Progenitor cell of endocrine pancreas (in vitro differentiated cells): ENCODE measurements around the gene G3BP1. TPM values are rescaled to one million over a fixed set of nuclear protein-coding genes. Genes with fewer than 3 reads are reported as not detected.
"Not testable (repeated sequence)": the region's sequence is repeated elsewhere in the genome, so short reads cannot be mapped to it uniquely, and the experiment has no call there.

Experiments
- DNase-seq: peaks from one replicate; pipeline ENCODE4 v3.0.0; 2021; ENCODE audit warnings: low spot score; ENCODE audit not compliant: unreplicated experiment
- H3K27ac Mint-ChIP-seq: 2 replicates; pipeline ENCODE4 v1.8.0; 2021; ENCODE audit warnings: mild to moderate bottlenecking, moderate library complexity, mixed read lengths
- H3K27me3 Mint-ChIP-seq: 2 replicates; pipeline ENCODE4 v1.8.0; 2021; ENCODE audit warnings: mixed read lengths
- H3K36me3 Mint-ChIP-seq: 2 replicates; pipeline ENCODE4 v1.8.0; 2022; ENCODE audit warnings: mixed read lengths; ENCODE audit not compliant: insufficient read depth
- H3K4me1 Mint-ChIP-seq: 2 replicates; pipeline ENCODE4 v1.8.0; 2021; ENCODE audit warnings: low read depth, mixed read lengths
- H3K4me3 Mint-ChIP-seq: 2 replicates; pipeline ENCODE4 v1.8.0; 2021; ENCODE audit warnings: low read depth, mild to moderate bottlenecking, moderate library complexity, mixed read lengths
- H3K9me3 Mint-ChIP-seq: 2 replicates; pipeline ENCODE4 v1.8.0; 2021; ENCODE audit warnings: low read depth, mixed read lengths
- long read RNA-seq: library from polyadenylated mRNA; unstranded; transcript quantifications from one replicate; pipeline ENCODE4 v2.0.0, GENCODE V29; 2020
- total RNA-seq: library from RNA; stranded (reverse); gene quantifications from 2 replicates; pipeline ENCODE4 v1.2.1, GENCODE V29; 2021
- TF ChIP-seq, protein P1 (sequence below): fragments of 200-600 bp; sonication (generic); IDR thresholded peaks from one replicate; pipeline ENCODE4 v1.5.0; 2021; ENCODE audit warnings: antibody characterized with exemption, mild to moderate bottlenecking; ENCODE audit not compliant: unreplicated experiment

The G3BP1 gene
- total RNA-seq, result 220 and 226 TPM in 2 replicates
- long read RNA-seq, full-length matches to known transcripts, result 1,745 of 1,966 reads
- long read RNA-seq, partial matches to known transcripts, result 83 of 1,966 reads
- long read RNA-seq, other reads (novel, unspliced or antisense), result 138 of 1,966 reads

DNA sequence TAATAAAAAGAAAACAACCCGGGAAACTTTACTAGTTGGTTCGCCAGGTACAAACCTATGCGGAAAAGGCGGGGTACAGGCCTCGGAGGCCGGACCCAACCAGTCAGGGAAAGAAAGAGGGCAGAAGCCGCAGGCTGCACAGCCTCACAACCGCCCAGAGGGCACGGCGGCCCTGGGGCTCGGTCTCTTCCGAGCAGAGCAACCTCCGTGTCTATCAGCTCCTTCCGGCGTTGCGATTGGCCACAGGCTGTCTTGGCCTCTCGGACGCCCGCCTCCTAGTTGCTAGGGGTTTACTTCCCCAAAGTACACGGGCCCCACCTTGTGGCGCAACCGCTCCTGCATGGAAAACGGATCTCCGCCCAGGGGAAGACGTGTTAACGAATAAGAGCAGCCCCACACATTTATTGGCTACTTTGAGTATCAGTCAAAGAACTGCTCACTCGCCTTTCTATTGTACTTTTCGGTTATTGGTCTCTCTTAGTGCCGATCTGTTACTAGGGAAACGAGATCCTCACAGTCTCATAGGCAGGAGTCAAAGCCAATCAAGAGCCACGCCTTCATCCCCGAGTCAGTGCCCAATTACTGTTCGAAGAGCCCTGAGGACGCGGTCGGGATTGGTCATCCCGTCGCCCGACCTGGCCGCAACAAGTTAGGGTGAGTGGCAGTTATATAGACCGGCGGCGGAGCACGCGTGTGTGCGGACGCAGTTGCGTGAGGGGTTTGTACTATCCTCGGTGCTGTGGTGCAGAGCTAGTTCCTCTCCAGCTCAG is at the start of gene G3BP1:
TSS of gene G3BP1 (plus strand) at position 696 of the 770 bp plus-strand sequence. CDS start 14,667 bp downstream, outside the sequence.
- Mint-ChIP-seq H3K4me1 (peaks cover 35% of the 10 kb centered on the region), H3K9me3 (no peaks in the 10 kb centered on the region), H3K27me3 (no peaks in the 10 kb centered on the region), H3K27ac (peak within 1 kb of the TSS; percentile 95), H3K4me3 (peak within 1 kb of the TSS; percentile 89), H3K36me3 (peaks cover 1% of the 10 kb centered on the region)
- TF ChIP-seq, protein P1, sequence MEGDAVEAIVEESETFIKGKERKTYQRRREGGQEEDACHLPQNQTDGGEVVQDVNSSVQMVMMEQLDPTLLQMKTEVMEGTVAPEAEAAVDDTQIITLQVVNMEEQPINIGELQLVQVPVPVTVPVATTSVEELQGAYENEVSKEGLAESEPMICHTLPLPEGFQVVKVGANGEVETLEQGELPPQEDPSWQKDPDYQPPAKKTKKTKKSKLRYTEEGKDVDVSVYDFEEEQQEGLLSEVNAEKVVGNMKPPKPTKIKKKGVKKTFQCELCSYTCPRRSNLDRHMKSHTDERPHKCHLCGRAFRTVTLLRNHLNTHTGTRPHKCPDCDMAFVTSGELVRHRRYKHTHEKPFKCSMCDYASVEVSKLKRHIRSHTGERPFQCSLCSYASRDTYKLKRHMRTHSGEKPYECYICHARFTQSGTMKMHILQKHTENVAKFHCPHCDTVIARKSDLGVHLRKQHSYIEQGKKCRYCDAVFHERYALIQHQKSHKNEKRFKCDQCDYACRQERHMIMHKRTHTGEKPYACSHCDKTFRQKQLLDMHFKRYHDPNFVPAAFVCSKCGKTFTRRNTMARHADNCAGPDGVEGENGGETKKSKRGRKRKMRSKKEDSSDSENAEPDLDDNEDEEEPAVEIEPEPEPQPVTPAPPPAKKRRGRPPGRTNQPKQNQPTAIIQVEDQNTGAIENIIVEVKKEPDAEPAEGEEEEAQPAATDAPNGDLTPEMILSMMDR, result peak; percentile 55
- DNase-seq, result peak; percentile 99

DNA sequence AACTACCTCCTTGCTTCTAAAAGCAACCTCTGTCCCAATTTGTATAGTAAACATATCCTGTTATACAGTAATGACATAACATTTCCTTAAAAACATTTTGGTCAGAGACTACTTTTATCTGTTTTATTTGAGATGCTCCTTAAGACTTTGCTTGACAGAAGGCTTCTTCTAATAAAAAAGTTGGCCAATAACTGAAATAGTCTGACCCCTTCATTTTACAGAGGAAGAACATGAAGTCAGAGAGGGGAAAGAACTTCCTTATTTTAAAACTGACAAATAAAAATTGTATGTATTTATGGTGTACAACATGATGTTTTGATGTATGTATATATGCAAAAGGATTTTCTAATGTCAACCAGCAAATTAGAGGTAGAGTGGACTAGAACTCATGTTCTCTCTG is 49.2 kb upstream of the G3BP1 start:
- TF ChIP-seq, protein P1, result no peak
- Mint-ChIP-seq H3K9me3 (no peaks in the 10 kb centered on the region), H3K36me3 (no peaks in the 10 kb centered on the region), H3K27ac (no peak overlapping the region), H3K27me3 (peaks cover 8% of the 10 kb centered on the region), H3K4me3 (no peak overlapping the region), H3K4me1 (no peaks in the 10 kb centered on the region)
- no peak for DNase-seq

DNA sequence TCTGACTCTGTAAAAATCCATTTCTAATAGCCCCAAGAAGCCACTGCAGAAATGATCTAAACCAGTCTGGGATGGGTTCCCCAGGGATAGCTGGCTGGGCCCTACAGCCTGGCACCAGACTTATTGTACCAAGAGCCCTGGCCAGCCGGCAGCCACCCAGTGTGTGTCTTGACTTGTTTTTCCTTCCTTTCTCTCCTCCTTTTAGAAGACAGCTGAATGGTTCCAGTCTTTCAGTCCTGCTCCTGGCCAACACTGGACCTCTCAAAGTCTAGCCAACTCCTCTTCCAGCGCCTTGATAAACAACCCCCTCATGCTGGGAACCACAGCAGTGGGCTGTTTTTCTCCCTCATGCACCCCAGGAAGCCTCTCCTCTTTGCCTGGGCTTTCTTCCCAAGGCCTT is 47.4 kb upstream of the G3BP1 start:
- Mint-ChIP-seq H3K27ac (no peak overlapping the region), H3K4me3 (no peak overlapping the region), H3K9me3 (peaks cover 5% of the 10 kb centered on the region), H3K4me1 (no peaks in the 10 kb centered on the region), H3K36me3 (peaks cover under 1% of the 10 kb centered on the region), H3K27me3 (peaks cover 3% of the 10 kb centered on the region)
- TF ChIP-seq, protein P1, result no peak
- DNase-seq, result no peak

DNA sequence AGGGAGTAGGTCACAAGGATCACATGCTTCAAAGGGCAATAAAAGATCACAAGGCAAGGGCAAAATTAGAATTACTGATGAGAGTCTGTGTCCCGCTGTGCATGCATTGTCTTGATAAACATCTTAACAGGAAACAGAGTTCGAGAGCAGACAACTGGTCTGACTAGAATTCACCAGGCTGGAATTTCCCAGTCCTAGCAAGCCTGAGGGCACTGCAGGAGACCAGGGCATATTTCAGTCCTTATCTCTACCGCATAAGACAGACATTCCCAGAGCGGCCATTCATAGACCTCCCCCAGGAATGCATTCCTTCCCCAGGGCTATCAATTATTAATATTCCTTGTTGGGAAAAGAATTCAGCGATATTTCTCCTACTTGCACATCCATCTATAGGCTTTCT is 42.2 kb upstream of the G3BP1 start:
- not testable (repeated sequence) for DNase-seq, H3K4me3 Mint-ChIP-seq, H3K27ac Mint-ChIP-seq, H3K36me3 Mint-ChIP-seq, H3K27me3 Mint-ChIP-seq, H3K4me1 Mint-ChIP-seq
- H3K9me3 Mint-ChIP-seq, result peaks cover 14% of the 10 kb centered on the region

DNA sequence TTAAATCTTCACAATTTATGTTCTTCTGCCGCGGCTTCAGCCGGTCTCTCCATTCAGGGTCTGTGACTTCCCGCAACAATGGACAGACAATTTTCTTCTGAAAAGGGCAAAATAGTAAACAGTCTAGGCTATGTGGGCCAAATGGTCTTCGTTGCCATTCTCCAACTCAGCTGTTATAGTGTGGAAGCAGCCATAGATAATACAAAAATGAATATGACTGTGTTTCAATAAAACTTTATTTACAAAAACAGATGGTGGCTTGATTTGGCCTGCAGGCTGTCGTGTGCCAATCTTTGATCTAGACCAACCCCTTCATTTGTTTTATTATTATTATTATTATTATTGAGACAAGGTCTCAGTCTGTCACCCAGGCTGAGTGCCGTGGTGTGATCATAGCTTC is 41.4 kb upstream of the G3BP1 start:
- no peaks in the 10 kb centered on the region for H3K4me1 Mint-ChIP-seq
- H3K9me3 Mint-ChIP-seq, result peaks cover 14% of the 10 kb centered on the region
- H3K36me3 Mint-ChIP-seq, result peaks cover 1% of the 10 kb centered on the region

More for the DNA sequence above, 41.4 kb upstream of the G3BP1 start:
- Mint-ChIP-seq H3K4me3 (no peak overlapping the region), H3K27me3 (no peaks in the 10 kb centered on the region), H3K27ac (no peak overlapping the region)
- TF ChIP-seq, protein P1, result no peak
- no peak for DNase-seq
